ENCODE results near the gene PCAT6.
"Not testable (repeated sequence)": the region's sequence is repeated elsewhere in the genome, so short reads cannot be mapped to it uniquely, and the experiment has no call there.

The PCAT6 gene

DNA sequence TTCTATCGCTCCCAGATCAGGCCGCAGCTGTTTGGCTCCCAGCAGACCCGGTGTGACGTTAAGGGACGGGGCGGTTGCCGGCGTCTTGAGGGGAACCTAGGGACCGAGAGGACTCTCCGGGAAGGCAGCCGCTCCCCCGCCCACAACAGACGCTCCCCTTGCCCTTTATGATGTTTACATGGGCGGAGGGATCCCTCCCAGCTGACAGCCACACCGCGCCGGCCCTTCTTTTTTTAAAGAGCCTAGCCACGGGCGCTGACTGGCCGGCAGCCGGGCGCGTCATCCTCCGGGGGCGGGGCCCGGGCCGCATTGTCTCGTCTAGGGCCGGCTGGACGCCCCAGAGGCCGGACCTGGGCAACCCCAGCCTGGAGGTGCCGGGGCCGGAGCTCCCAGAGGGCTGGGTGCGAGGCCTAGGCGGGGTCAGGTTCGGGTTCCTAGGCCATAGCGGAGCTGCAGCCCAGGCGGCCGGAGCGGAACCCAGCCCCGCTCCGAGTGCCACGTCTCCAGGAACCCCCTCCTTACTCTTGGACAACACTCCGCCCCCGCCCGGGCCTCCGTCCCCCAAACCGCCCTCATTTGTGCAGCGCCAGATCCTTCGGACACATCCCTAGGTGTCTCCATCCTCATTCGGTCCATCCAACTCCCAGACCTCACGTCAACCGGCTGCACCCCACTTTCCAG, at the start of gene PCAT6:
TSS of gene PCAT6 (plus strand) at position 340 of the 681 bp plus-strand sequence.
- Mint-ChIP-seq H3K4me3 (peak within 1 kb of the TSS; percentile 90), H3K4me1 (ENCODE audit: low read depth) (peaks cover 39% of the 10 kb centered on the region), H3K9me3 (no peaks in the 10 kb centered on the region), H3K27ac (peak within 1 kb of the TSS; percentile 89), H3K36me3 (ENCODE audit: low read depth) (peaks cover 6% of the 10 kb centered on the region), H3K27me3 (peaks cover 19% of the 10 kb centered on the region)
- intact Hi-C loops (cut with micrococcal nuclease), result no loop called here

DNA sequence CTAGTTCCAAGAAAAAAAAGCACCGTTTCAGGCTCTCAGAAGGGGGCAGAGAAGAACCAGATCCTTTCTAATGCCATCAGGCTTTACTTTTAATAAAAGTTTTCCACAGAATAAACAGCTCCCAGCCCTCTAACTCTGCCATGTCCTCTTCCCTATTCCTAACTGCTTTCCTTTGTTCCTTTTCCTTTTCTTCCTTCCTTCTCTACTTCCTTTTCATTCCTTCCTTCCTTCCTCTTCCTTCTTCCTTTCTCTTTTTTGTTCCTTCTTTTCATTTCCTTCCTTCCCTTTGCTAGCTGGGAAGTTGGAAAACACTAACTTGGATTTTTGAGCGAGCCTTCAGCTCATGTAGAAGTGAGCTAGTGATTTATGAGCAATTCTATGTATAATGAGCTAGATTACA, 48.7 kb upstream of the PCAT6 start:
- peaks cover 68% of the 10 kb centered on the region for H3K36me3 Mint-ChIP-seq (ENCODE audit: low read depth)
- H3K4me1 Mint-ChIP-seq (ENCODE audit: low read depth), result peaks cover 10% of the 10 kb centered on the region
- H3K9me3 Mint-ChIP-seq, result no peaks in the 10 kb centered on the region
- intact Hi-C loops (cut with micrococcal nuclease), result no loop called here
- H3K27me3 Mint-ChIP-seq, result no peaks in the 10 kb centered on the region
- no peak overlapping the region for H3K4me3 Mint-ChIP-seq
- H3K27ac Mint-ChIP-seq, result no peak overlapping the region

DNA sequence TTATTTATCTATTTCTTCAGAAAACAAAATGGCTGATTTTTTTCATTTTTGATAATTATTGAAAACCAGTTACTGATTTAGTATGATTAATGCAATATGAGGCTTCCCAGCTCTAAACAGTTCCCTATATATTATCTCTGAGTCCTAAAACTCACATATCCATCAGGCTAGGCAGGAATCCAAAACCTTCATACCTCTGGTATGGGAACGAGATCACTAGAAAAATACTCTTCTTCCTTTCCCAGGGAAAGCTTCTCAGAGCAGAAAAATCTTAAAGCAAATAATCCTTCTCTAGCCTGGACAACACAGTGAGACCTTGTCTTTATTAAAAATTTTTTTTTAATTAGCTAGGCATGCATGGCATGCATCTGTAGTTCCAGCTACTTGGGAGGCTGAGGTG, 45.0 kb upstream of the PCAT6 start:
- Mint-ChIP-seq H3K27me3 (no peaks in the 10 kb centered on the region), H3K27ac (no peak overlapping the region), H3K4me3 (no peak overlapping the region), H3K9me3 (no peaks in the 10 kb centered on the region), H3K4me1 (ENCODE audit: low read depth) (peaks cover 10% of the 10 kb centered on the region), H3K36me3 (ENCODE audit: low read depth) (peaks cover 57% of the 10 kb centered on the region)
- intact Hi-C loops (cut with micrococcal nuclease), result no loop called here

DNA sequence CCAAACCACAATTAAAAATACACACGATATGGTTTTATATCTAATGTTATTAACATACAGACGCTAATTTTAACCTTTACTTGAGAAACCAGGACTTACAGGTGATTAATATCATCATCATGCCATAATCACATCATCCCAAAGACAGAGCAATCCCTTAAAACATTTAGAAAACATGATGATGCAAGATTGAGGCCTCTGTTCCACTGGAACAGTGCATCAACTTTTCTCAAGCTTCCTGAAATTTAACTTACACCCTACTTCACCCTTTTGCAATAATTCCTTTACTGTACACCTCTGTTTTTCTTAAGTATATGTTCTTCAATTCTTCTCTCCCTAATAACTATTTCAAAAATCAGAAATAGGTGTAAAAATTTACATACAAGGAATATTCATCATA, 40.6 kb upstream of the PCAT6 start:
- Mint-ChIP-seq H3K4me1 (ENCODE audit: low read depth) (no peaks in the 10 kb centered on the region), H3K27me3 (no peaks in the 10 kb centered on the region), H3K4me3 (no peak overlapping the region), H3K9me3 (no peaks in the 10 kb centered on the region), H3K27ac (no peak overlapping the region), H3K36me3 (ENCODE audit: low read depth) (peaks cover 62% of the 10 kb centered on the region)
- intact Hi-C loops (cut with micrococcal nuclease), result no loop called here

DNA sequence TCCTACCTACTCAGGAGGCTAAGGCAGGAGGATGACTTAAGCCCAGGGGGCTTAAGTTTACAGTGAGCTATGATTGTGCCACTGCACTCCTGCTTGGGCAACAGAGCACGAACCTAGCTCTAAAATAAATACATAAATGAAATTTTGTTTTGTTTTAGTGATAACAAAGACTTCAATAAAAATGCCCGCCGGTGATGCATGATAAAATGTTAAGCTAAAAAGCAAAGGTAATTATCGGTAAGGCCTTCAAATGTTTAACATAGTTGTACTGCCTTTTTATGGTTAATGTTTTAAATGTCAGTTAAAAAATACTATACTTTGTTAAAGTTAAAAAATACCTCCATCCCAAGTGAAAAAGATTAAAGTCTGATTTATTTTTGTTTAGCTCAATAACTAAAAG, 29.6 kb upstream of the PCAT6 start:
- Mint-ChIP-seq H3K4me3 (no peak overlapping the region), H3K36me3 (ENCODE audit: low read depth) (peaks cover 12% of the 10 kb centered on the region), H3K9me3 (no peaks in the 10 kb centered on the region), H3K4me1 (ENCODE audit: low read depth) (peaks cover 6% of the 10 kb centered on the region), H3K27me3 (no peaks in the 10 kb centered on the region), H3K27ac (no peak overlapping the region)
- intact Hi-C loops (cut with micrococcal nuclease), result no loop called here

DNA sequence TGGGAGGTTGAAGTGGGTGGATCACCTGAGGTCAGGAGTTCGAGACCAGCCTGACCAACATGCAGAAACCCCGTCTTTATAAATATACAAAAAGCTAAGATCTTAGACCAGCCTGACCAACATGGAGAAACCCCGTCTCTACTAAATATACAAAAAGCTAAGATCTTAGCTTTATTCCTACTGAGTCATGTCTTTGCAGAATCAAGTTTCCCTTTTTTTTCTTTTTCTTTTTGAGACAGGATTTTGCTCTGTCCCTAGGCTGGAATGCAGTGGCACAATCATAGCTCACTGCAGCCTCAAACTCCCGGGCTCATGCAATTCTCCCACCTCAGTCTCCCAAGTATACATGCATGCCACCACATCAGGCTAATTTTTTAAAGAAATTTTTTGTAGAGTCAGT, 23.9 kb upstream of the PCAT6 start:
- intact Hi-C loops (cut with micrococcal nuclease), result no loop called here
- Mint-ChIP-seq H3K4me1 (ENCODE audit: low read depth) (peaks cover 12% of the 10 kb centered on the region), H3K27ac (no peak overlapping the region)

DNA sequence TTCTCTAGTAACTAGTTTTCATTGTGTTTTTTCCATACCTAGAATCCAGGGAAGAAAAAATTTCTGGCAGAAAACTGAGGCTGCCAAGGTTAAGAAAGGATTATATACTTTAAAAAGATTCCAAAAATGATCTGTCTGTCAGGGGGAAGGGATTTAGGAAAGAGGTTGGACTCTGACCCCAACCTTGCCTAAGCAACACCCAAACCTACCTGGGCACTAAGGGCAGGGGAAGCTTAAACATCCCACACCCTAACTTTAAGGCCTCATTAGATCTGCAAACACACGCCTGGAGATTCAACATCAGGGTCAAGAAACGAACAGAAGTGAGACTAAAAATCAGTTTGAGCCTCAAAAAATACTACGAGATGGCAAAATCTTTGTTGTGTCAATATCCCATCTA, 22.0 kb upstream of the PCAT6 start:
- intact Hi-C loops (cut with micrococcal nuclease), result no loop called here
- no peaks in the 10 kb centered on the region for H3K27me3 Mint-ChIP-seq
- H3K27ac Mint-ChIP-seq, result no peak overlapping the region
- no peak overlapping the region for H3K4me3 Mint-ChIP-seq
- peaks cover 6% of the 10 kb centered on the region for H3K4me1 Mint-ChIP-seq (ENCODE audit: low read depth)
- no peaks in the 10 kb centered on the region for H3K36me3 Mint-ChIP-seq (ENCODE audit: low read depth)
- no peaks in the 10 kb centered on the region for H3K9me3 Mint-ChIP-seq

More for the DNA sequence above, 23.9 kb upstream of the PCAT6 start:
- H3K9me3 Mint-ChIP-seq, result no peaks in the 10 kb centered on the region
- H3K4me3 Mint-ChIP-seq, result no peak overlapping the region
- no peaks in the 10 kb centered on the region for H3K27me3 Mint-ChIP-seq
- no peaks in the 10 kb centered on the region for H3K36me3 Mint-ChIP-seq (ENCODE audit: low read depth)

DNA sequence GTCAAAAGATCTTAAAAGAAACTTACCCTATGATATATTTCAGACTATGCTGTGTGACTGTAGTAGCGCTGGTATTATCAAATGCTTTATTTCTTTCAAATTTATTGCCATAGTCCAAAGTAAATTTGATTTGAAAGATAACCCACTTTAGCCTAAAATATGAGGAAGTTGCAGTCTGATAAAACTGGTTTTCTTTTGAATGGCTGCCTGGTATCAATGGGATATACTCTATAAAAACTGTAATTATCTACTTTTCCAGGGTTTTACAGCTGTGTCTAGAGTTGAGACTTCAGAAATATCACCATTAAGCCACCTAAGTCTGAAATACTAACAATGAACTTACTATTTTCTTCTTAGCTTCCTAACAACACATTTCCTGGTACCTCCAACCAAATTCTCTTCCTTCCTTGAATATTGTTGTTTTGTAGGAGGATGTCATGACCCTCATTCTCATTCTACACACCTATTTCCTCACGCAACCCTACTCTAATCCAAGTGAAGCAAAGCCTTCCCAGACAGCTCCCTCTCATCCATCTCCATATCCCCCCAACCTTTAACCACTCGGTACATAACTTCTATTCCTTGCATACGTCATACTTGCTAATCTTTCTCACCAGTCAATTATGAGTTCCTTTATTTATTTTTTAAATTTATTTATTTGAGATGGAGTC, 19.5 kb upstream of the PCAT6 start:
- Mint-ChIP-seq H3K27me3 (no peaks in the 10 kb centered on the region), H3K4me3 (no peak overlapping the region), H3K4me1 (ENCODE audit: low read depth) (peaks cover 10% of the 10 kb centered on the region), H3K36me3 (ENCODE audit: low read depth) (no peaks in the 10 kb centered on the region), H3K9me3 (no peaks in the 10 kb centered on the region), H3K27ac (no peak overlapping the region)
- intact Hi-C loops (cut with micrococcal nuclease), result no loop called here

DNA sequence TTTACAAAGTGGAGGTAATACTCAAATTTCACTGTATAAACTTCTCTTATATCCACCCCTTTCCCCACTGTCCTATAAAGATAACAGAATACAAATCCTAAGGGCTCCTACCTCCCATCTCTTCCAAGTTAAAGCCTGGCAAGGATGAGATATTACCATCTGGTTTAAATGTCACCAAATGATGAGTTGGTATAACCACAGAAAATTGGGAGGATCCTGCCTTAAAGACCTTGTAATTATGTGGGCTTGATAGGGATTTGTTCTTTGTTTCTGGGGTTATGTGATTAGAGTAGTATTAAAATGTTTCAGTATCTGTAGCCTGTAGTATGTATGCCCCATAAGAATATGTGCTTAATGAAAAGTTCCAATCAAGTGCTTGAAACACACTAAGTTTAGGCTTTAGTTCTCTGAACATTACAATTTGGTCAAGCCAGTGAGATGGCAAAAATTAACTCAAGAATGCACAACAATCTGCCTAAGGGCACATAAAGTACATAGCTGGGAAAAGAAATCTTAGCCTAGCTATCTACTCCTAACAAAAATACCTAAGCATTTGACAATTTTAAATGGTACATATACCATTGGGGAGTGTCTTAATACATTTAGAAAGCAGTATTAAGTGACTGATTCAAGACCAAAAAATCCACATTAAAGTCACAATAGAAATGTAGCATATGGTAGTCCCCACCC, 16.6 kb upstream of the PCAT6 start:
- intact Hi-C loops (cut with micrococcal nuclease), result no loop called here
- no peaks in the 10 kb centered on the region for H3K27me3 Mint-ChIP-seq
- H3K27ac Mint-ChIP-seq, result no peak overlapping the region
- H3K4me3 Mint-ChIP-seq, result no peak overlapping the region
- H3K36me3 Mint-ChIP-seq (ENCODE audit: low read depth), result peaks cover 6% of the 10 kb centered on the region
- H3K4me1 Mint-ChIP-seq (ENCODE audit: low read depth), result peaks cover 22% of the 10 kb centered on the region
- no peaks in the 10 kb centered on the region for H3K9me3 Mint-ChIP-seq

DNA sequence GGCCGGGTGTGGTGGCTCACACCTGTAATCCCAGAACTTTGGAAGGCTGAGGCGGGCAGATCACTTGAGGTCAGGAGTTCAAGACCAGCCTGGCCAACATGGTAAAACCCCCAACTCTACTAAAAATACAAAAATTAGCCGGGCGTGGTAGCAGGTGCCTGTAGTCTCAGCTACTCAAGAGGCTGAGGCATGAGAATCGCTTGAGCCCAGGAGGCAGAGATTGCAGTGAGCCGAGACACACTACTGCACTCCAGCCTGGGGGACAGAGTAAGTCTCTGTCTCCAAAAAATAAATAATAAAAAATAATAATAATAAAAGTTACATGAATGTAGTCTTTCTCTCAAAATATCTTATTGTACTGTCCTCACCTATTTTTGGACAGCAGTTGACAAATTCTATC, 15.8 kb upstream of the PCAT6 start:
- intact Hi-C loops (cut with micrococcal nuclease); H3K36me3 Mint-ChIP-seq (ENCODE audit: low read depth); H3K9me3 Mint-ChIP-seq; H3K4me3 Mint-ChIP-seq; H3K27ac Mint-ChIP-seq; H3K27me3 Mint-ChIP-seq: not testable (repeated sequence)
- peaks cover 23% of the 10 kb centered on the region for H3K4me1 Mint-ChIP-seq (ENCODE audit: low read depth)

DNA sequence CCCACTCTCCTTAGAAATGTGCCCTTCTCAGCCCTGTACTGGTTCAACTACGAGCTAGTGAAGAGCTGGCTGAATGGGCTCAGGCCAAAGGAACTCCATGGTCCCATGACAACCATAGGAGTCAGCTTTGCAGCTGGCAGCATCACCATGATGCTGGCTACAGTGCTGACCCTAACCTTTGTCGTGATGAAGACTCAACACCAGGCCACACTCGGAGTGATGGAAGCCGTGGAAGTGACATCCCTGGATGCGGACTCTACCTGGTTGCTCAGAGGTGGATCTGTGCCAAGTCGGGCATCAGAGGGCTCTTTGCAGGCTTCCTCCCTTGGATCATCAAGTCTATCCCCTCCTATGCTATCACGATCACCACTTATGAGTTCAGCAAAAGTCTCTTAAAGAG, 14.1 kb upstream of the PCAT6 start:
- no peaks in the 10 kb centered on the region for H3K27me3 Mint-ChIP-seq
- peaks cover 27% of the 10 kb centered on the region for H3K4me1 Mint-ChIP-seq (ENCODE audit: low read depth)
- H3K4me3 Mint-ChIP-seq, result no peak overlapping the region
- intact Hi-C loops (cut with micrococcal nuclease), result no loop called here
- H3K36me3 Mint-ChIP-seq (ENCODE audit: low read depth), result peaks cover 6% of the 10 kb centered on the region
- H3K27ac Mint-ChIP-seq, result no peak overlapping the region
- H3K9me3 Mint-ChIP-seq, result no peaks in the 10 kb centered on the region

DNA sequence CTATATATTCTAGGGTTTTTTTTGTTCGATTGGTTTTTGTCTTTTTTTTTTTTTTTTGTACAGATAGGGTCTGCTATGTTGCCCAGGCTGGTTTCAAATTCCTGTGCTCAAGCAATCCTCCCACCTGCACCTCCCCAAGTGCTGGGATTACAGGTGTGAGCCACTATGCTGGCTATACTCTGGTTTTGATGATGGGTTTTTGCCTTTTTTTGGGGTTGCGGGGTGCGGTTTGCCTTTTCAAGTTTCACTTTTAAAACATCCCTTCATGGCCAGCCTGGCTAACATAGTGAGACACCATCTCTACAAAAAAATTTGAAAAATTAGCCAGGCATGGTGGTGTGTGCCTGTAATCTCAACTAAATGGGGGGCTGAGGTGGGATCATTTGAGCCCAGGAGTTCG, 12.5 kb upstream of the PCAT6 start:
- no peaks in the 10 kb centered on the region for H3K27me3 Mint-ChIP-seq
- H3K36me3 Mint-ChIP-seq (ENCODE audit: low read depth), result peaks cover 6% of the 10 kb centered on the region
- H3K9me3 Mint-ChIP-seq, result no peaks in the 10 kb centered on the region
- H3K4me1 Mint-ChIP-seq (ENCODE audit: low read depth), result peaks cover 36% of the 10 kb centered on the region
- intact Hi-C loops (cut with micrococcal nuclease), result no loop called here
- no peak overlapping the region for H3K4me3 Mint-ChIP-seq
- no peak overlapping the region for H3K27ac Mint-ChIP-seq

DNA sequence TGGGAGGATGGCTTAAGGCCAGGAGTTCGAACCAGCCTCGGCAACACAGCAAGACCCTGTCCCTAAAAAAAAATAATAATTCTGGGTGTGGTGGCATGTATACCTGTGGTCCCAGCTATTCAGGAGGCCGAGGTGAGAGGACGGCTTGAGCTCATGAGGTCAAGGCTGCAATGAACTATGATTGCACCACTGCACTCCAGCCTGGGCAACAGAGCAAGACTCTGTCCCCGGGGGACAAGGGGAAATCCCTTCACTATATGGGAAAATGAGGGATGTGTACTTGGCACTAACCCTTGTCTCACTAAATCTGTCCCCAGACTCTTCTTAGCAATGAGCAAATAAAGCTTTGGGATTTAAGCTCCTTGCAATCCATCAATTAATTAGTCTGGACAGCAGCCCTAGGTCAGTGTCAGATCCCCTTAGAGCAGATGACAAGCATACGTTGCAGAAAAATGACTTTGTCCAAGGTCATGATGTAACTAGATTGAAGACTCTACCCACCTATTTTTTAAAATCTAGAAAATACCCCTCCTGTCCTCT, 11.9 kb upstream of the PCAT6 start:
- Mint-ChIP-seq H3K9me3 (no peaks in the 10 kb centered on the region), H3K27ac (no peak overlapping the region), H3K36me3 (ENCODE audit: low read depth) (peaks cover 6% of the 10 kb centered on the region), H3K27me3 (no peaks in the 10 kb centered on the region), H3K4me3 (no peak overlapping the region), H3K4me1 (ENCODE audit: low read depth) (peaks cover 39% of the 10 kb centered on the region)
- intact Hi-C loops (cut with micrococcal nuclease), result no loop called here

DNA sequence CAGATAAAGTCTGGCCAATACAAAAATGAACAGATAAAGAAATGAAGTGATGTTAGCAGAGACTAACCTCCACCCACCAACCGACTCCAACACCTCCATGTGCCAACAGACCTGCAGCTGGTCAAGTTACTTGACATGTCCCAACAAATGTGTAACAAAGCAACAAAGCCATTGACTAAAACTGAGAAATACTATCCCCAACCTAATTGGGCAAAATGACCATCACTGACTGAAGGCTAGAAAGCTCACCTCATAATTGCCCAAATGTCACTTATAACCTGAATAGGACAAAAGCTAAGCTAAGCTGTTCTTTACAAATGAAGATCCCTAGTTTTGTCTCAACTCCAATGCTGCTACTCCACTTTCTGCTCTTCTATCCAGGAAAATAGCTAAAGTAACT, 10.0 kb upstream of the PCAT6 start:
- no peak overlapping the region for H3K27ac Mint-ChIP-seq
- intact Hi-C loops (cut with micrococcal nuclease), result no loop called here

More for the DNA sequence above, 10.0 kb upstream of the PCAT6 start:
- H3K9me3 Mint-ChIP-seq, result no peaks in the 10 kb centered on the region
- no peak overlapping the region for H3K4me3 Mint-ChIP-seq
- H3K4me1 Mint-ChIP-seq (ENCODE audit: low read depth), result peaks cover 41% of the 10 kb centered on the region
- H3K36me3 Mint-ChIP-seq (ENCODE audit: low read depth), result peaks cover 6% of the 10 kb centered on the region
- no peaks in the 10 kb centered on the region for H3K27me3 Mint-ChIP-seq

Measured in dendritic cell treated with granulocyte-macrophage colony-stimulating factor and Interleukin-4, amounts not matched to agents 40 ng/mL and 50 ng/mL, for 4 days (primary cell).